ENCODE measurements around the gene CCDC74B.
"Not testable (repeated sequence)": the region's sequence is repeated elsewhere in the genome, so short reads cannot be mapped to it uniquely, and the experiment has no call there.

GRCh38 chr2:130143266-130144039, 1.5 kb downstream of the CCDC74B start:
- TF ChIP-seq CTCF (IDR thresholded peaks at IDR 0.05; ENCODE audit: control extremely low read depth in 1 of 3, insufficient read depth in 1 of 3, low read depth in 1 of 3, low read length in 3 of 3); KDM5A (IDR thresholded peaks at IDR 0.05; ENCODE audit: low read length); CHD1 (IDR thresholded peaks at IDR 0.05; ENCODE audit: low read depth, low read length); YY1 (IDR thresholded peaks at IDR 0.05; ENCODE audit: low read depth, low read length); POLR2AphosphoS5 (IDR thresholded peaks at IDR 0.05; ENCODE audit: low read depth, low read length); POLR2A (IDR thresholded peaks at IDR 0.05; ENCODE audit: control extremely low read depth in 1 of 2, low read depth in 2 of 2, low read length in 2 of 2); EGR1 (IDR thresholded peaks at IDR 0.05; ENCODE audit: borderline replicate concordance, low read depth, low read length); GABPA (IDR thresholded peaks at IDR 0.05; ENCODE audit: borderline replicate concordance, insufficient read depth, low read length); ATF2 (IDR thresholded peaks at IDR 0.05; ENCODE audit: low read length); BCL11A (IDR thresholded peaks at IDR 0.05; ENCODE audit: low read depth in 2 of 2, low read length in 2 of 2); USF2 (IDR thresholded peaks at IDR 0.05; ENCODE audit: low read length); MAX (IDR thresholded peaks at IDR 0.05): not testable (repeated sequence)

All from H1 (cell line).